CD4-positive, alpha-beta T cell treated with Interleukin-17A for 1 hour (primary cell): ENCODE measurements around the gene TBC1D23.
"Not testable (repeated sequence)": the region's sequence is repeated elsewhere in the genome, so short reads cannot be mapped to it uniquely, and the experiment has no call there.

Source experiments
- DNase-seq: peaks from one replicate; pipeline ENCODE4 v3.0.0-alpha.2; 2020

The TBC1D23 gene

DNA sequence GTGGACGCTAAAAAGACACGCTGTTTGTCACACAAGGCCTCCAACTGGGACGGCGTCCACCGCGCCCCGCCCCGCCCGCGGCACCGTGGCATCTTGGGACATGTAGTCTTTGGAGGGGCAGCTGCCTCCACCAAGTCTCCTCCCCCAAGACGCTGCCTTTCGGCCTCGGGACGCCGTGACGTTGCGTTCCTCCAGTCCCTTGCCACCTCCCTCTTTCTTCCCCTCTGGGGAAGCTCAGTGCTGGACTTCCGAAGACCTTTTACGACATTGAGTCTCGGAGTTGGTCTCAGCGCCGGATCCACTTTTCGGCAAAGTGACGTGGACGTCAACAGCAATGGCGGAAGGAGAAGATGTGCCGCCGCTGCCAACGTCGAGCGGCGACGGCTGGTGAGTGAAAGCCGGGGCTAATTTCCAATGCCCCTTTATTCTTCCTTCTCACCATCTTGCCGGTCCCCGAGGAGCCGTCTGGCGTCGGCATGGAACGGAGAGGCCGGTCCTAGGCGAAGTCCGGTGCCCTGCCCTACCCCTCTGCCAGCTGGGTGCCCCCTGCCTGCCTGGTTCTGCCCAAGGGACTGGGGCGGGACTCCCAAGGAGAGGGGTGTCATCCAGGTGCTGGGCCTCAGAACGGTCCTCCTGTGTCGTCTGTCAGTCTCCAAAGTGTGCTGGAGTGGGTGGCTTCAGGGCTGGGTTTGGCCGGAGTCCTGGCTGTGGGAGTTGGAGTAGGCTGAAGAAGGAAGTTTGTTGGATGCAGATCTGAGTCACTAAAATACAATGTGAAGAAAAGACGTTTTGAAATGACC, at the start of gene TBC1D23:
Gene TBC1D23, plus strand, starts transcription at position 308 of the 800 bp plus-strand sequence. Its CDS starts 27 bp downstream, at position 335.
- peak; percentile 99 for DNase-seq

DNA sequence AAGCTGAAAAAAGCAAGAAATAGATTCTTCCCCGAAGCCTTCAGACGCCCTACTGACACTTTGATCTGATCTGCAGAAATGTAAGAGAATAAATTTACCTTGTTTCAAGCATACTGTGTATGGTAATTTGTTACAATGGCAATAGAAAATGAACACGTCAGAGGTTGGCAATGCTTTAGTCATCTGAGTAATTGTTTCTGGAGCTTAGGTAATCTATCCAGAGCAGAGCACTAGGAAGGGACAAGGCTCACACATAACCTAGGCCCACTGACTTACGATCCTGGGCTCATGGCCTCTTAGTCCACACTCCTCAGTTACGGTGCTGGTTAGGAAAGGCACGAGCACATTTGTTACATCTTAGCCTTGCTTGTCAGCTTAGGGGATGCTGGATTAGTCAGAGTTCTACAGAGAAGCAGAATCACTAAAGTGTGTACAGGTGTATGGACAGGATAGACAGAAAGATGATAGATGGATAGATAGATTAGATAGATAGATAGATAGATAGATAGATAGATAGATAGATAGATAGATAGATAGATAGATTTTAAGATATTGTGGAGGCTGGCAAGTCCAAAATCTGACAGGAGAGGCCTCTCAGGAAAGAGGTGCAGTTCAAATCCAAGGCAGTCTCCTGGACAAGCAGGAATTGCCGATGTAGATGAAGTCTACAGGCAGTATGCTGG, 46.8 kb upstream of the TBC1D23 start:
- no peak for DNase-seq

DNA sequence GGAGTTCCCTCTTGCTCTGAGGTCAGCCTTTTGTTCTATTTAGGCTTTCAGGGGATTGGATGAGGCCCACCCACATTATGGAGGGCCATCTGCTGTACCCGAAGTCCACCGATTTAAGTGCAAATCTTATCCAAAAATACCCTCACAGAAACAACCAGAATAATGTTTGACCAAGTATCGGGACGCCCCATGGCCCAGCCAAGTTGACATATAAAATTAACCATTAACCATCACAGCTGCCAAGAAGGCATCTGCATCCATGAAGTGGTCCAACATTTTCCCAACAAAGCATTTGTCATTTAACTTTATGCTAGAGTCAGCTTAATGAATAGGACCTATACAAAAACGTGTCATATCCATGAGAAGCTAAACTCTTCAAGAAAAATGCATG, 46.2 kb upstream of the TBC1D23 start:
- DNase-seq = no peak

DNA sequence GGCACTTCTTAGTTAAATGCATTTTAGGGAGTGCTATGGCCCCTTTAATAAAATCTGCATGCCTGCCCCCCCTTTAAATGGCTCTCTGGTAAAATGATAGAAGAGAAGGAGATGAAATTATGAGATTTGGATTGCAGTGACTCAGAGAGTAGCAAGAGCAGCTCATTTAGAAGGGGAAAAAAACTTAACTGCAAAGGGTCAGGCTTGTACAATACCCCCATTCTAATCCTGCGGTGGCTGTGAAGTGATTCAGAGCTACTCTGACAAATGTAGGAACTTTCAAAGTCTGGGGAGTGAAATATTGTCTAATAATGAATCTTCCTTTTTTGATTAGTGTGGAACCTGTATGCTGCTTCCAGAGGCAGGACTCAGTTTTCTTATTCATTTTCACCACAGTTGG, 44.1 kb upstream of the TBC1D23 start:
- DNase-seq = no peak

DNA sequence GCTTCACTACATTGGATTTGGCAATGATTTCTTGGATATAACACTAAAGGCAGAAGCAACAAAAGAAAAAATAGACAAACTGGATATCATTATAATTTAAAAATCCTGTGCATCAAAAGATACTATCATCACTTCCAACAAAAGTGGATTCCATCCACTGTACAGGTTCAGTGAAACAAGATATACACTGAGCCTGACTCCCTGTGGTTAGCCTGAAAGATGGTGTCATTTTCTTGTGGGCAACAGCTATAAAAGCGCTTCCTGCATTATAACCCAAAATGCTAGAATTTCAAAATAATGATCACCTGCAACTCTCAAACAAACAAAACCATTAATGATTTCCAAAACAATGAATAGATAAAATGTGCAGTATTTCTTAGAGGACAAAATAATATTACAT, 39.6 kb upstream of the TBC1D23 start:
- DNase-seq = no peak

DNA sequence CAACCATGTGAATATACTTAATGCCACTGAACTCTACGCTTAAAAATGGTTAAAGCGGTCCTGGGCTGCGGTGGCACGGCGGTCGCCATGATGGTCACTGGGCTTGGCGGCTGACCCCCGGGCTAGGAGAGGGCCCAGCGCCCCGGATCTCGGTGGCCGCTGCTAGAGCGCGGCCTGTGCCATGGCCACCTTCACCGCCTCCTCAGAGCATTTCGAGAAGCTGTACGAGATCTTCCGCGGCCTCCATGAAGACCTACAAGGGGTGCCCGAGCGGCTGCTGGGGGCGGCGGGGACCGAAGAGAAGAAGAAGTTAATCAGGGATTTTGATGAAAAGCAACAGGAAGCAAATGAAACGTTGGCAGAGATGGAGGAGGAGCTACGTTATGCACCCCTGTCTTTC, 35.6 kb upstream of the TBC1D23 start:
- no peak for DNase-seq

DNA sequence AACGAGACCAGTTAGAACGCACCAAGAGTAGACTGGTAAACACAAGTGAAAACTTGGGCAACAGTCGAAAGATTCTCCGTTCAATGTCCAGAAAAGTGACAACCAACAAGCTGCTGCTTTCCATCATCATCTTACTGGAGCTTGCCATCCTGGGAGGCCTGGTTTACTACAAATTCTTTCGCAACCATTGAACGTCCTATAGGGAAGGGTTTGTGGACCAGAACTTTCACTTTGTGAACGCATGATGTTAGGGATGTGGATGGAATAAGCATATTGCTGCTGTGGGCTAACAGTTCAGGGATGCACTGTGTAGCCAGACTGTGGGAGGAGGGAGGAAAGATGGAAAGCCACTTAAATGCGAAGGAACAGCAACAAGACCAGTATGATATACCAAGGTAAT, 34.9 kb upstream of the TBC1D23 start:
- no peak for DNase-seq

DNA sequence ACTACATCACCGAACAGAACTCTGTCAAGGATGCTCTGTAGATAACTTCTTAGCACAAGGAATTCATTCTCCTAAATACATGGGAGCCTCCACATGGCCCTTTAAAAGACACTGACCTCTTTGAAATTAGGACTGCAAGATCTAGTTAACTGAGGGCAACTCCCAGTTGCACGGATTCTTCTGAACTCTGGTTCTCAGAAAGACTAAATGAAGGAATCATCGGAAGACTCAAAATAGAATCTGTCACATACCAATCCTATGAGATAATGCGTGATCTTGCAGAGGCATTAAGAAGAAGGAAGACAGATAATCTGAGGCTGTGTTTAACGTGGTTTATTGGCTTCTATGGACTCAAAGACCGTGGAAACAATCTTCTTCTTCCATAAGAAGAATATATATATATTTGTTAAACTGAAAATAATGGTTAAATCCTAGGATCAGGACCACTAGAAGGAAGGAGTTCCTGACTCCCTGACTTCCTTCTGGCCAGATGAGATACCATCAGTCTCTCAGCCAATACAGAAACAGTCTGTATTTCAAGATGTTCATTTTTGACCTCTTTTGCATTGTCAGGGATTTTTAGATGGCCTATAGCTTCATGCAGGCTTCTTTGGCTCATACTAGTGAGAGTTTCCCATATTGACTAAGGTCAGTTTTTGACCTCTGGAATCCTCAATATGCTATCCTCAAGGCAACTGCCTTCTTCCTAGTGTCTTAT, 33.9 kb upstream of the TBC1D23 start:
- DNase-seq = no peak

DNA sequence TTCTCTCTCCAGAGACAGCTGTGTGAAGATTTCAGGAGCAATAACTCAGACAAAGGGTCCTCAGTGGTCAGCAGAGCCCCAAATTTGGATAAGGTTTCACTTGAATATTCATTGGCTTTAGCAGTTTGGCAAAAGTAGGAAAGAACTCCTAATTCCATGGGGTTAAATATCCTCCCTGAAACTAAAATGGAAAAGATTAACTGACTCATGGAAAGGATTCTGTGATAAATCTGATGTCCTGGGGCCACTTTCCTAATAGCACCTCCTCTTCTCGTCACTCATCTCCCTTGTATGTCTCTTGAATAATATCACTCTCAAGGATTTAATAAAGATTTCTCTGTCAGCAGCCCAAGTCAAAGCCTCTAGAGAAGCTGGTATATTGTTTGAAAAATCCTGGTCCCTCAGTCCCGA, 33.3 kb upstream of the TBC1D23 start:
- DNase-seq = no peak

DNA sequence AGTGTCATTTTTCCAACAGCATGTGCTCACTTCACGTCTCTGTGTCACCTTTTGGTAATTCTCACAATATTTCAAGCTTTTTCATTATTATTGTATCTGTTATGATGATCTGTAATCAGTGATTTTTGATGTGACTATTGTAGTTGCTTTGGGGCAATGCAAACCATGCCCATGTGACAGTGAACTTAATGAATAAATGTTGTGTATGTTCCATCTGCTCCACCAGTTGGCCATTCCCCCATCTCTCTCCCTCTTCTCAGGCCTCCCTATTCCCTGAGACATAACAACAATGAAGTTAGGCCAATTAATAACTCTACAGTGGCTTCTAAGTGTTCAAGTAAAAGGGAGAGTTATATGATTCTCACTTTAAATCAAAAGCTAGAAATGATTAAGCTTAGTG, 32.5 kb upstream of the TBC1D23 start:
- no peak for DNase-seq

DNA sequence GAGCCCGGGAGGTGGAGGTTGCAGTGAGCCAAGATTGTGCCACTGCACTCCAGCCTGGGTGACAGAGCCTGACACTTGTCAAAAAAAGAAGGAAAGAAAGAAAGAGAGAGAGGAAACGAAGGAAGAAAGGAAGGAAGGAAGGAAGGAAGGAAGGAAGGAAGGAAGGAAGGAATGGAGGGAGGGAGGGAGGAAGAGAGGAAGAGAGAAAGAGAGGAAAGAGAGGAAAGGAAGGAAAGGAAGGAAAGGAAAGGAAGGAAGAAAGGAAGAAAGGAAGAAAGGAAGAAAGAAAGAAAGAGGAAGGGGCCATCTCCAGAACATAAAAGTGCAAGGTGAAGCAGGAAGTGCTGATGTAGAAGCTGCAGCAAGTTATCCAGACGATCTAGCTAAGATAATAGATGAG, 31.6 kb upstream of the TBC1D23 start:
- DNase-seq = not testable (repeated sequence)

DNA sequence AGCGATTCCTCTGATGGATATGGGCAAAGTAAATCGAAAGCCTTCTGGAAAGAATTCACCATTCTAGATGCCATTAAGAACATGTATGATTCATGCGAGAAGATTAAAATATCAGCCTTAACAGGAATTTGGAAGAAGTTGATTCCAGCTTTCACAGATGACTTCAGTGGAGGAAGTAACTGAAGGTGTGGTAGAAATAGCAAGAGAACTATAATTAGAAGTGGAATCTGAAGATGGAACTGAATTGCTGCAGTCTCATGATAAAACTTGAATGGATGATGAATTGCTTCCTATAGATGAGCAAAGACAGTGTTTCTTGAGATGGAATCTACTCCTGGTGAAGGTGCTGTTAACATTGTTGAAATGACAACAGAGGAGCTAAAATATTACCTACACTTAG, 30.1 kb upstream of the TBC1D23 start:
- no peak for DNase-seq

DNA sequence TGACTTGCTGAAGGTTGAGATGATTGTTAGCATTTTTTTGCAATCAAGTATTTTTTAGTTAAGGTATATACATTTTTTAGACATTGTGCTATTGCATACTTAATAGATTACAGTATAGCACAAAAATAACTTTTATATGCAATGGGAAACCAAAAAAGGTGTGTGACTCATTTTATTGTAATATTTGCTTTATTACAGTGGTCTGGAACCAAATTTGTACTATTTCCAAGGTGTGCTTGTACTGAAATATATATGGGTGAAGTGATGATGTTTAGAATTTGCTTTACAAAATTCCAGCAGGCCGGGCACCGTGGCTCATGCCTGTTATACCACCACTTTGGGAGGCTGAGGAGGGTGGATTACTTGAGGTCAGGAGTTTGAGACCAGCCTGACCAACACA, 29.1 kb upstream of the TBC1D23 start:
- no peak for DNase-seq

DNA sequence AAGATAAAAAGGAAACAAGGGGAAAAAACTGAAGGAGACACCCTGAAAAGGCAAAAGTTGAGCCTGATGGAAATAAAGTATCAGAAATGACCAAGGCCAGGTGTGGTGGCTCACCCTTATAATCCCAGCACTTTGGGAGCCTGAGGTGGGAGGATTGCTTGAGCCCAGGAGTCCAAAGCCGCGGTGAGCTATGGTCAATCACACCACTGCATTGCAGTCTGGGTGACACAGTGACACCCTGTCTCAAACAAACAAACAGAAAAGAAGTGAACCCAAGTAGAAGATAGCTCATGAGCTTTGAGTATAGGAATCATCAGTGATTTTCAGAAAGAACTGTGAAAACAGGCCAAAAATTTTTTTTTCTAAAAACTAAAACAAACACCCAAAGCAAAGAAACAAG, 26.4 kb upstream of the TBC1D23 start:
- no peak for DNase-seq

DNA sequence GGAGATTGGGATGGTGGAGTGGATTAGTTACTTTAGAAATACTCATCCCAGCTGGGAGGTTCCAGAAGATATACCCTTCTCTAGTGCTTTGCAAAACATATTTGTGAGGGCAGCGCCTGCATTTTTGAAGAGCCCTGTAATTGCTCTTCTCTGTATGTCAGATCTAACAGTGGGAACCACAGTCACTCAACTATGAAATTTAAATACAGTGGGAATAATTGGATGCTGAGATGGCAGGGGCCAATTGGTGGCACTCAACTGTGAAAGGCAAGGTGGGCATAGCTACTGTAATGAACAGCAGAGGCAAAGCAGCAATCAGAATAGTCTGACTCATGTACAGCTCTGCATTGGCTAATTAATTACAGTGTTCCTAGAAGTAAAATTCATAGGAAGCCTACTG, 22.2 kb upstream of the TBC1D23 start:
- no peak for DNase-seq

DNA sequence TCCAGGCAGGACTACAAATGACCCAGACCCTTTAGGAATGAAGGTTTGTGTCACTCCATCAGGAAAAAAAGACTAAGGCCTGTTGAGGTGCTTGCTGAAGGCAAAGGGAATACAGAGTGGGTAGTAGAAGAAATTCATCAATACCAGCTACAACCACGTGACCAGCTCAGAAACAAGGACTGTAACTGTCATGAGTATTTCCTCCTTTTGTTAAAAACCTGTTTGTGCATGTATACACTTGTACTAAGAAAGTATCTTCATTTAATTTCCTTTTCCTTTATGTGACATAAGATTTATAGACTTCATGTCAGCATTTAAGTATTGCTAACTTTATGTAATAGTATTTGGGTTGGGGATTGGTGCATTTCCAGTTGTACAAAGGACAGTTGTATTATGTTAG, 18.3 kb upstream of the TBC1D23 start:
- DNase-seq = not testable (repeated sequence)

DNA sequence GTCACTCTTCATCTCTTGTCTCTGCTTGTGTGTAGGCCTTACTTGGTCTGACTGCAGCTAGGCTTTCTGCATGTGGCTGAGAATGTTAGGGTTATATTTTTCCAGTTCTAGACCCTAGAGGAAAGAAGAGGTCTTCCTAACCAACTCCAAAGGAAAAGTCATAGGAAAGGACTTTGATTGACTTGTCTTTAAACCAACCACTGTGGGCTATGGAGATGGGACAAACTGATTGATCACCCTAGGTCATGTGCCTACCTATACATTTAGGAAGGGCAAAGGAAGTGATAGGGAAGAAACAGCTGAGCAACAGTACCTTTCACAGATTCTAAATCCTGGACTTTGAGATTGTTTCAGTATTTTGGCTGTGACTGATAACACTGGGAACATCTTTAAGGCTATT, 16.5 kb upstream of the TBC1D23 start:
- DNase-seq = no peak

DNA sequence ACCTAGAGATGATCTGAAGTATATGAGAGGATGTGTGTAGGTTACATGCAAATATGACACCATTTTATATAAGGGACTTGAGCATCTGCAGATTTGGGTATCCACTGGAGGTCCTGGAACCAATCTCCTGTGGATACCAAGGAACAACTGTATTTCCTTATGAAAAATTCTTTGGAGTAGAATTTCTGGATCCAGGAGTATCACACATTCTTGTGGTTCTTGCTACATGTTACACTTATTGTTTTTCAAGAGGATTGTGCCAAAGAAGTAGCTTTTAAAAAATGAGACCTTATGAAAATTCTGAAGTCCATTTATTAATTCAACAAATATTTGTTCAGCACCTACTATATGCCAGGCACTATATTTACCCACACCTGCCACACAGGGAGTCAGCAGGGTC, 15.7 kb upstream of the TBC1D23 start:
- DNase-seq = no peak

DNA sequence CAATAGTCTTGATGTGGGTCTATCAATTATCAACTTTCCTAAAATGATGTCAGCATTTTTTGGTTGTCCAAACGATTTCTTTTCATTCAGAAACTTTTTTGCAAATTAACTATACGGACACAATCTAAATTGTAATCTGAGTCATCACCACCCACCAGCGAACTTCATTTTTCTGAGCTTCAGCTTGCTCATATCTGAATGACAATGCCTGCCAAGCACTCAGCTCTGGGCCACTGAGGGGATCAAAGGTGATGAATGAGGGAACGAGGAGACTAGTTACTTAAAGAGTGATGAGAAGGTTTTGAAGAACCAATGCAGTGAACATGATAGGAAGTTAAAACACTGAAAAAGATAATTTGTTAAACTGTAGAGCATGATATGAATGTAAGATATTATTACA, 14.9 kb upstream of the TBC1D23 start:
- DNase-seq = no peak

DNA sequence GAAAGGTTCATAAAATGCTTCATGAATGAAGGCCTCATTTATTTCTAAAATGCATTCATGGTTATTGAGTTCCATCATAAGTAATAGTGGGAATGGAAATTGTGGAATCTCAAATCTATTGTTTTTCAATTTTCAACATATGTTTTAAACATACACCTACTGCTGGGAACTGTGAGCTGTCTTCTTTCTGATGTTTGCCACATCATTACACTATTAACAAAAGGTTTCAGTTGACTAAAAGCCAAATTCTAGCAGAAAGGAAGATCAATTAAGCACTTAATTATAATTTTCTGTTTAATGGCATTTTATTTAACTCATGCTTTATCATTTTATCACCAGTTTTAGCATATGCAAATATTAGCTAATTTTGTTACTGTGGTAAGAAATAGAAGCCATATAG, 13.8 kb upstream of the TBC1D23 start:
- no peak for DNase-seq

DNA sequence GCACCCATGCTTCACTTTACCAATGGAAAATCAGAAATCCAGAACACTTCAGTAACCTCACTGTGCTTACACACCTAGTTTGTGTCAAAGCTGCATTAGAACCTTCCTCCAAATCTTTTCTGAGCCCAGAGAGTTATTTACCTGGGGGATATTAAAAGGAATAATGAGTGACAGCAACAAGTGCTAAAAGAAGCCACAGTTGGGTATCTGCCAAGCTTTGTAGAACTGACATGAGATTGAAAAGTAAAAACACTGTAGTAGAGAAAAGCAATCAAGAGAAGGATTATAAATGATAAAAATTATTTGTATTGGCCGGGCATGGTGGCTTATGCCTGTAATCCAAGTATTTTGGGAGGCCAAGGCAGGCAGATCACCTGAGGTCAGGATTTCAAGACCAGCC, 8.8 kb upstream of the TBC1D23 start:
- no peak for DNase-seq

DNA sequence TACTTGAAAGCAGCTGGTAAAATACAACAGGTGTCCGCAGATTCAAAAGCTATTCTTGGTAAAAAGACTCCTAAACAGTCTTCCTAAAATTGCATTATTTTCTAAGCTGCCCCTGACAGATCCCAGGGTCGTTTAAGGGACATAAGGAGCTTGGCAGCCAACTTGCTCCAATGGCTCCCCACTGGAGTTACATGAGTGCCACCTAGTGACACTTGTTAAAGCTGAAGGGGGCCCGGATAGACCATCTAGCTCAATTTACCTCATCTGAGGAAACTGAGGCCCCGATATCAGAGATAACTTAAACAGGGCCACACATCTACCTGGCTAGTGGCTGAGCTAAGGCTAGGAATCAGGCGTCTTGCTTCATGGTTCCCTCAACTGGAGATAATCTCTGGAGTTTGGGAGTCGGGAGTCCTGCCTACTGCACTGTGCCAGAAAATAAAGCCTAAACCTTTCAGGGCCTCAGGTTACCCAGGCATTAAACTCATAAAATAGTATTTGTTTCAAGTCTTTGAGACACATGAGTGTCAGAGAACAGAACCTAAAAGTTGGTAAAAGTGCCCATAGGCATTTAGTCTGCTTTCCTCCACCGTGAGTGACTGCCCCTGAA, 6.5 kb upstream of the TBC1D23 start:
- peak; percentile 47 for DNase-seq

DNA sequence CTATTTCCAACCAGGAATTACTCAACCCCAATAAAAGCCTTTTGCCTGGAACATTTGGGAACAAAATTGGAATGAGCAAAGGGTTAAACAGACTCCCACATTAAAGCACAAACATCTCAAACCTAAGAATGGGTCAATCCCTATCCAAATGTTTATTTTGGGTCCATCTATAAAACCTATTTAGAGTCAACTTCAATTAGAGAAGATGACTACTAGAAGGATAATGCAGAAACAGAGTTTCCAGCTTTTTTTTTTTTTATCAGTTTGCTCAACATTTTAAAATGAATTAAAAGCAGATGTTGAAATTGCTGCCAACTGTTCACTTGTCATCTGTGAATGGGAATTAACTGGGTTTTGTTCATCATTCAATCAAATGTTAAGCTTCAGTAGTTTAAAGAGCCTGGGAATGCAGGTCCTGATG, 4.1 kb upstream of the TBC1D23 start:
- DNase-seq = no peak

DNA sequence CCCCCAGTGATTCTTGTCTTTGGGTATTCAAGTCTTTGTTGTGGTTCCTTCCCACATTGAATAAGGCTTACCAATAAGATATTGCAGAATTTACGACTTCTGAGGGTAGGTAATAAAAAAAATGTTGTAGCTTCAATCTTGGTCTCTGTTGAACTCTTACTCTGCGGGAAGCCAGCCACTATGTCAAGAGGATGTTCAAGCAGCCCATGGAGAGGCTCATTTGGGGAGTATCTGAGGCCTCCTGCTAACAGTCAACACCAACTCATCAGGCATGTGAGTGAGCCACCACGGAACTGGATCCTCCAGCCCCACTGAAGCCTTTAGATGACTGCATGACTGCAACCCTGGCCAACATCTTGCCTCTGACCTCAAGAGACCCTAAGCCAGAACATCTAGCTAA, 3.2 kb upstream of the TBC1D23 start:
- no peak for DNase-seq
